Choroid plexus epithelial cell (primary cell): ENCODE measurements around the gene RRP12.

Source experiments
- DNase-seq: peaks from one replicate; pipeline ENCODE4 v3.0.0-alpha.2; 2010; ENCODE audit warnings: low read depth
- H3K4me3 ChIP-seq: 2 replicates; pipeline ENCODE4 v1.5.1; 2011; ENCODE audit warnings: low read depth, mild to moderate bottlenecking, control low read depth, low read length, moderate library complexity
- TF ChIP-seq, protein P1 (sequence below): conservative IDR thresholded peaks from 2 replicates; pipeline ENCODE4 v1.5.1; 2011; ENCODE audit warnings: low read depth, mild to moderate bottlenecking, control low read depth, inconsistent platforms, low read length, moderate library complexity

Gene RRP12

GRCh38 chr10:97336006-97336405 lies 65.1 kb downstream of the RRP12 start:
- no peak for DNase-seq
- TF ChIP-seq, protein P1, sequence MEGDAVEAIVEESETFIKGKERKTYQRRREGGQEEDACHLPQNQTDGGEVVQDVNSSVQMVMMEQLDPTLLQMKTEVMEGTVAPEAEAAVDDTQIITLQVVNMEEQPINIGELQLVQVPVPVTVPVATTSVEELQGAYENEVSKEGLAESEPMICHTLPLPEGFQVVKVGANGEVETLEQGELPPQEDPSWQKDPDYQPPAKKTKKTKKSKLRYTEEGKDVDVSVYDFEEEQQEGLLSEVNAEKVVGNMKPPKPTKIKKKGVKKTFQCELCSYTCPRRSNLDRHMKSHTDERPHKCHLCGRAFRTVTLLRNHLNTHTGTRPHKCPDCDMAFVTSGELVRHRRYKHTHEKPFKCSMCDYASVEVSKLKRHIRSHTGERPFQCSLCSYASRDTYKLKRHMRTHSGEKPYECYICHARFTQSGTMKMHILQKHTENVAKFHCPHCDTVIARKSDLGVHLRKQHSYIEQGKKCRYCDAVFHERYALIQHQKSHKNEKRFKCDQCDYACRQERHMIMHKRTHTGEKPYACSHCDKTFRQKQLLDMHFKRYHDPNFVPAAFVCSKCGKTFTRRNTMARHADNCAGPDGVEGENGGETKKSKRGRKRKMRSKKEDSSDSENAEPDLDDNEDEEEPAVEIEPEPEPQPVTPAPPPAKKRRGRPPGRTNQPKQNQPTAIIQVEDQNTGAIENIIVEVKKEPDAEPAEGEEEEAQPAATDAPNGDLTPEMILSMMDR, result no peak
- H3K4me3 ChIP-seq, result no peak overlapping the region

DNA sequence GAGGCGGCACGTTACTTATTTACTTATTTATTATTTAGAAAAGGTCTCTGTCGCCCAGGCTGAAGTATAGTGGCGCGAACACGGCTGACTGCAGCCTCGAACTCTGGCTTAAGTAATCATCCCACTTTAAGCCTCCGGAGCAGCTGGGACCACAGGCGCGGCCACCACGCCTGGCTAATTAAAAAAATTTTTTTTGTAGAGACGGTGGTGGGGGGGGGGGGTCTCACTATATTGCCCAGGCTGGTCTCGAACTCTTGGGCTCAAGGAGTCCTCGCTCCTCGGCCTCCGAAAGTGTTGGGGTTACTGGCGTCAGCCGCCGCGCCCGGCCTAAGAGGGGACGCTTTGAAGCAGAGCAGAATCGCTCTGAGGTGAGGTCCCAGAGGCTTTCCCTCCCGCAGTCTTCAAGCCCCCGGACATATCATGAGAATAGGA lies 65.9 kb downstream of the RRP12 start:
- TF ChIP-seq, protein P1, result no peak
- H3K4me3 ChIP-seq, result peak overlapping the region; percentile 81
- DNase-seq, result no peak

- peak within 1 kb of the TSS; percentile 81 for H3K4me3 ChIP-seq
- DNase-seq, result peak; percentile 95
- TF ChIP-seq, protein P1, result no peak
These were observed 66.6 kb downstream of the RRP12 start, which contains the start of gene FRAT2 for GRCh38 chr10:97334370-97335175. Gene FRAT2 (minus strand): TSS chr10:97334729. CDS start chr10:97334572, 157 bp downstream.

- H3K4me3 ChIP-seq, result peak overlapping the region; percentile 81
- TF ChIP-seq, protein P1, result no peak
- DNase-seq, result peak; percentile 61
These were observed 67.4 kb downstream of the RRP12 start for GRCh38 chr10:97333601-97334369.

GRCh38 chr10:97333351-97333600 lies 67.9 kb downstream of the RRP12 start:
- DNase-seq, result peak; percentile 58
- TF ChIP-seq, protein P1, result peak; percentile 33
- H3K4me3 ChIP-seq, result peak overlapping the region; percentile 81

GRCh38 chr10:97332591-97333350 lies 68.4 kb downstream of the RRP12 start:
- DNase-seq, result peak; percentile 85
- TF ChIP-seq, protein P1, result peak; percentile 68
- peak overlapping the region; percentile 81 for H3K4me3 ChIP-seq
